22Rv1 (cell line): ENCODE data around the gene MTMR12.

Experiments
- CTCF ChIP-seq: fragments of 450-650 bp; IDR thresholded peaks from 2 replicates; pipeline ENCODE4 v1.5.1; 2017; ENCODE audit warnings: mild to moderate bottlenecking
- ZFX ChIP-seq: fragments of 450-650 bp; IDR thresholded peaks from 2 replicates; pipeline ENCODE4 v1.6.1; 2017; ENCODE audit warnings: antibody characterized with exemption, borderline replicate concordance

GRCh38 chr5:32195265-32195664 lies 117.5 kb downstream of the MTMR12 start:
- TF ChIP-seq CTCF (no peak), ZFX (no peak)
